GM13977 (cell line): ENCODE results near the gene SMIM36.

ENCODE experiments used
- DNase-seq: peaks from one replicate; pipeline ENCODE4 v3.0.0; 2012; ENCODE audit warnings: low spot score
- in situ Hi-C: fragments of 300-500 bp; cut with MboI; formaldehyde crosslinking; loops from one replicate; pipeline ENCODE4 v1.12.0; 2022; ENCODE audit warnings: low sequenced_read_pairs, low pct_unique_long_range_greater_than_20kb, mixed read lengths, inconsistent platforms; ENCODE audit not compliant: unreplicated experiment
- TF ChIP-seq, protein P1 (sequence below): IDR thresholded peaks from 2 replicates; pipeline ENCODE4 v1.5.1; 2012; ENCODE audit warnings: mild to moderate bottlenecking, control low read depth; ENCODE audit not compliant: insufficient read depth; ENCODE audit errors: extremely low read depth, missing control alignments

Gene SMIM36

DNA sequence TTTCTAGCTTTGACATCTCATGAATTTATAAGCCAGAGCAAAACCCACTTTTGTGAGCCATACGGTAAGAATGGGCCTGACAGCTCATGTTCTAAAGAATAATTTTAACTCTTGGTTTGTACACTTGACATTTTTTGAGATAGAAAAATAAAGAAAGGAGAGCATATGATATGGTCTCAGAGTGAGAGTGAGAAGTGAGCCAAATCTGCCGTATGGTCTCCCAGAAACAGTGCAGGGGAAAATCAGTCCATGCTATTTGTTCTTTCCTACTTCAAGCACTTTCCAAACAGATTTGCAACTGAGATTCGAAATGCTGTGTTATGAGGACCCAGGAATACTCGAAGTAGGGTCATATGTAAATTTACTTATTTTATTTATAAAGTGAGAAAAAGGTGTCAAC is 20.9 kb downstream of the SMIM36 start:
- no peak for DNase-seq
- in situ Hi-C loops = no loop called here
- TF ChIP-seq, protein P1, sequence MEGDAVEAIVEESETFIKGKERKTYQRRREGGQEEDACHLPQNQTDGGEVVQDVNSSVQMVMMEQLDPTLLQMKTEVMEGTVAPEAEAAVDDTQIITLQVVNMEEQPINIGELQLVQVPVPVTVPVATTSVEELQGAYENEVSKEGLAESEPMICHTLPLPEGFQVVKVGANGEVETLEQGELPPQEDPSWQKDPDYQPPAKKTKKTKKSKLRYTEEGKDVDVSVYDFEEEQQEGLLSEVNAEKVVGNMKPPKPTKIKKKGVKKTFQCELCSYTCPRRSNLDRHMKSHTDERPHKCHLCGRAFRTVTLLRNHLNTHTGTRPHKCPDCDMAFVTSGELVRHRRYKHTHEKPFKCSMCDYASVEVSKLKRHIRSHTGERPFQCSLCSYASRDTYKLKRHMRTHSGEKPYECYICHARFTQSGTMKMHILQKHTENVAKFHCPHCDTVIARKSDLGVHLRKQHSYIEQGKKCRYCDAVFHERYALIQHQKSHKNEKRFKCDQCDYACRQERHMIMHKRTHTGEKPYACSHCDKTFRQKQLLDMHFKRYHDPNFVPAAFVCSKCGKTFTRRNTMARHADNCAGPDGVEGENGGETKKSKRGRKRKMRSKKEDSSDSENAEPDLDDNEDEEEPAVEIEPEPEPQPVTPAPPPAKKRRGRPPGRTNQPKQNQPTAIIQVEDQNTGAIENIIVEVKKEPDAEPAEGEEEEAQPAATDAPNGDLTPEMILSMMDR = no peak

DNA sequence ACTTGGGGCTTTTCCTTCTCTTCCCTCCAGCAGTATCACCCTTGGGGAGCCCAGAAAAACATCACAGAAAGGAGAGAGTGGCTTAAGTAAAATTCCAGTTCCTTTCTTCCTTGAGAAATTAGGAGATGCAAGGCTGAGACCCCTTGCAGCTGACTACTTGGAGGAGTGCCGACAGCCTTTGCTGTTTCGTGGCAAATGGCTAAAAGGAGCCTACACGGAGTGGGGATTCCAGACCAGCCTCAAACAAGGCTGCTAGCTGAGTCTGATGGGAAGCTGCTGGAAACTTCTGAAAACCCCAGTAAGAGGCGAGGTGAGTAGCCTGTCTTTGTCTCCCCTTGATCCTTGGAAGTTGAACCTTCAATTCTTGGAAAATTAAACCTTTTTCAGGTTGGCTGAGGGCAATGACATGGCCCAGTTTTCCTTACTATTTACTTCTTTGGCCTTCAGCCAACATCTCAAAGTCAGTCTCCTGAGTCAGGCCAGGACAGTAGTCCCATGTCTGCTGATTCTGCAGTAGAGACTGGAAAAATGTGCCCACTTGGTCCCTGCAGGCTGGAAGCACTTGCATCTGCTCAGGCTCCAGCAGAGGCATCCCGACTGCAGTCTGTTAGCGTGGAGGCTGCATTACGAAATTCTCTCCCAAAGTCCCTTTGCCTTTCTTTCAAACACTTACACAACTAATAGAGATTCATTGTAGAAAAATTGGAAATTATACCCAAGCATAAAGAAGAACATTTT is 23.4 kb downstream of the SMIM36 start:
- DNase-seq = no peak
- TF ChIP-seq, protein P1 = no peak

DNA sequence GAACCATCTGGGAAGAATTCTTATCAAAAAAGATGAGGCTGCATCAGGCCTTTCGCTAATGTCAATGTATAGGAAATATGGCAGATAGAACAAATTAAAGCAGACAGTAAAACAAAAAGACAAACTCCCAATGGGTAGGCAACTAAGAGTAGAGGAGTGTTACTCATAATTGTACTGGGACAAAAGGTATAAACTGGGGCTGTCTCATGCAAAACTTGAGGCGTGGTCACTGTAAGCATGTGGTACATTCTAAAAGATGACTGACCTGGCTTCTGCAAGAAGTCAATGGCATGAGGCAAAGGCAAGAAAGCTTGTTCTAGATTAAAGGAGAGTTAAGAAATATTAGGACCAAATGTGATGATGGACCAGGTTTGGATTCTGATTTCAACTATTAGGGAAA is 26.7 kb downstream of the SMIM36 start:
- in situ Hi-C loops = no loop called here
- TF ChIP-seq, protein P1 = no peak

More for the DNA sequence above, 23.4 kb downstream of the SMIM36 start:
- in situ Hi-C loops = no loop called here

DNA sequence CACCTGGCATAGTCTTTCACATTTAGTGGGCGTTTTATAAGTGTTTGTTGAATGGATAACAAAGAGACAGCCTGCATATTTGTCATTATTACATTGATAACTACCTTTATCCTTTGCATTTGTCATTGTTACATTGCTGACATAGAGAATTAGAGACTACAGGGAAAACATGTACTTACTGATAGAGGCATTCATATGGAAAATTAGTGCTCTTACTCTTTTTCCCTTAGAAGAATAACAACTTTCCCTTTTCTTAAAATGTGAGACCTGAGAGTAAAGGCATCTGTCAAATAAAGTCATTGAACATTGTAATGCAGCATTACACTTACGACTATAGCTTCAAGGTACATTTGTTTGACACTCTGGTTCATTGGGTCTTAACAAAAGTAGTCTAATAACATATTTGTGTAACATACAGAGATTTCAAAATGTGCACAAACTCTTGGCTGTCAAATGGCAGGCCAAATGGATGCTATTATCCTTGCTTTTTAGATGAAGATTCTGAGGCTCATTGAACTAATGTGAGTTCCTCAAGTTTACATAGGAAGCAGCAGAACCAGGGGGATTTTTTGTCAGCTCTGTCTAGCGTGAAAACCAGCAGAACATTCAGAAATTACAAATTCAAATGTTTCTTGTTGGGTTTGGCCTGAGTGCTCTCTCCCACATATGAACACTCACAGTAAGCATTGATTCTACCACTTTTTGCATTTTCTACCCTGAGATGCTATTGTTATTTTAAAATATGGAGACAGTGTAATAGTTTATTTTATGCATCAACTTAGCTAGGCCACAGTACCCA is 28.5 kb downstream of the SMIM36 start:
- TF ChIP-seq, protein P1 = no peak
- in situ Hi-C loops = no loop called here
- no peak for DNase-seq

More for the DNA sequence above, 26.7 kb downstream of the SMIM36 start:
- no peak for DNase-seq

DNA sequence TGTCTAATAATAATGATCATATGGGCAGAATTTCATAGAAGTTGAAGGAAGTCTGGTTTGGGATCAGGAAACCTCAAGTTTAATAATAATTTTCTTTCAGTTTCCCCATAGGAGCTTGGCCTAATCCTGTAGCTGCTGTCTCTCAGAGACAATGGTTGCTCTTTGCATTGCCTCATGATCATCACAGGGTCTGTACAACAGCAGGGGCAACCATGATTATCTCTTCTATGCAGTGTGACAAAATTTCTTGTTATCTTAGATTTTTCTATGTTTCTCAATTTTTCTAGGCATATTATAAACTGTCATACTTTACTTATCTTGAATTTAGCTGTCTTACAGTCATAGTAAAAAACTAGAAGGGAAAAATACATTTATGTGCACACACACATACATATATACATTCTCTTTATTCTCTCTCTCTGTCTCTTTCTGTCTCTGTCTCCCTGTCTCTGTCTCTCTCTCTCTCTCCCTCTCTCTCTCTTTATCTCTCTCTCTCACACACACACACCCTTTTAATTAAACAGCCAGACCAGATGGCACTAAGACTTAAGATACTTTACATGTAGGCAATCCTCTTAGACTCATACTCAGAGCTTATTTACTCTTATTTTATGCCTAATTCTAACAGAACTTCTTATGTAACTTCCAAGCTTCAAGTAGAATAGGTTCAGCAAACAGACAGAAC is 30.5 kb downstream of the SMIM36 start:
- TF ChIP-seq, protein P1 = no peak
- in situ Hi-C loops = no loop called here
- DNase-seq = no peak

DNA sequence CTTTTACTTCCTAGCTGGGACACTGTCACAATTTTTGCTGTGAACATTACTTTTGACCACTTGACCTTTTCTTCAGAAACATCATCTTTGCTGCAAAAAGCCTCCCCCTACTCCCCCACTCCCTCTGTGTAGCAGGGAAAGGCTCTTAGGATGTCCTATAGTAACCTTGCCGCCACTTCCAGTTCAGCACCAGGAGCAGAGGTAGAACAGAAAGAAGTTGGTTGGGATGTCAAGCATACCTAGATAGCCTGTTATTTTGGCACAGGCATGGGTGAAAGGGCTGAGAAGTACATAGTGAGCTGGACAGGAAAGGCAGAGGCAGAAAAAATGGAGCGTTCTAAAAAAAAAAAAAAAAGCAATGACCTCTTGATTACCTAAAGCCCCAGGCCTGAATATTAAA is 31.3 kb downstream of the SMIM36 start:
- DNase-seq = no peak
- in situ Hi-C loops = no loop called here
- TF ChIP-seq, protein P1 = no peak
